ACHN (cell line): ENCODE results near the gene UBE2E3.
"Not testable (repeated sequence)": the region's sequence is repeated elsewhere in the genome, so short reads cannot be mapped to it uniquely, and the experiment has no call there.

Experiments used
- DNase-seq: peaks from one replicate; pipeline ENCODE4 v3.0.0-alpha.2; 2015
- in situ Hi-C: cut with HindIII; loops from 2 replicates; pipeline ENCODE4 v1.10.0; 2017; ENCODE audit warnings: low sequenced_read_pairs, low pct_ligation_motif_present, low pct_unique_long_range_greater_than_20kb

Gene UBE2E3

GRCh38 chr2:180980106-180980942 is at the start of gene UBE2E3:
Gene UBE2E3, plus strand, starts transcription at chr2:180980605. Its CDS starts 1,438 bp downstream, at chr2:180982043.
- in situ Hi-C loops, result no loop called here

GRCh38 chr2:180931841-180932240 is 48.6 kb upstream of the UBE2E3 start:
- in situ Hi-C loops, result no loop called here
- no peak for DNase-seq

More at GRCh38 chr2:180980106-180980942, at the start of gene UBE2E3:
- DNase-seq, result peak; percentile 86

GRCh38 chr2:180933332-180933731 is 47.1 kb upstream of the UBE2E3 start:
- no peak for DNase-seq
- in situ Hi-C loops, result no loop called here

DNA sequence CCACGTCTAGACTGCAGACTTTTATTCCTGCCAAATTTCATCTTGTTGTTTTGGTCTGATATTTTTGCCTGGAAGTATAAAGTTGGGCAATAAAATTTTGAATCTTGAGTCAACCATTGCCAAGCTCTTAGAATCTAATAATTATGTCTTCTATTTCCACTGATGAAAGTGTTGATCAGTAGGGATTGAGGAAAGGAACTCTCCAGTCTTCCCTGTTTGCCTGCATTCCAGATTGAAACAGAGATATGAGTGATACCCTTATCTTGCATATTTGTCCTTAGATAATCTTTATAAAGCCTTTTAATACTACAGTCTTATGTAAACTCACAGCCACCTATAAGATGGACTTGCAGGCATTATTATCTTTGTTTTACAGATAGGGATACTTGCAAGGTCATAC is 45.5 kb upstream of the UBE2E3 start:
- in situ Hi-C loops, result no loop called here
- no peak for DNase-seq

- in situ Hi-C loops, result not testable (repeated sequence)
Observed at GRCh38 chr2:180937480-180937879, 42.9 kb upstream of the UBE2E3 start.

GRCh38 chr2:180938451-180938850 is 42.0 kb upstream of the UBE2E3 start:
- DNase-seq, result no peak
- in situ Hi-C loops, result no loop called here

More at GRCh38 chr2:180937480-180937879, 42.9 kb upstream of the UBE2E3 start:
- DNase-seq, result not testable (repeated sequence)

DNA sequence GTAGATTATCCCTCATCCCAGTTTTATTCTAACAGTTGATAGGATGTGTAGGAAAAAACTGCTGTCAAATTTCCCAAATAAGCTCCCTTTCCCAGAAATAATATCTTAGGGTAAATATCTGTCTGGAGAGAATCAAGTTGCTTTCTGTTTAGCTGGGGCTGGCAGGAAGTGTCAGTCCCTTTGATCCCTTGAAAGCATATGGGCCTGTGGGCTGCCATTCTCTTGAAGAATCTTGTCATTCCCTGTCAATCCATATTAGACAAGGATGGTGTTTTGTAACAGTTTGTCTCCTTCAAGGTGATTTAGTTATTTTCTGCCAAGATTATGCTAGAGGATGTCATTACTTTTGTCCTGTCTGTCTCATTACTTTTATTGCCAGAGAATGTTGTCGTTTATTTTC is 37.1 kb upstream of the UBE2E3 start:
- in situ Hi-C loops, result no loop called here

GRCh38 chr2:180944372-180944771 is 36.0 kb upstream of the UBE2E3 start:
- in situ Hi-C loops, result no loop called here
- no peak for DNase-seq

More for the DNA sequence above, 37.1 kb upstream of the UBE2E3 start:
- DNase-seq, result no peak

- DNase-seq, result no peak
- in situ Hi-C loops, result no loop called here
Observed at GRCh38 chr2:180947208-180947689, 33.2 kb upstream of the UBE2E3 start.

DNA sequence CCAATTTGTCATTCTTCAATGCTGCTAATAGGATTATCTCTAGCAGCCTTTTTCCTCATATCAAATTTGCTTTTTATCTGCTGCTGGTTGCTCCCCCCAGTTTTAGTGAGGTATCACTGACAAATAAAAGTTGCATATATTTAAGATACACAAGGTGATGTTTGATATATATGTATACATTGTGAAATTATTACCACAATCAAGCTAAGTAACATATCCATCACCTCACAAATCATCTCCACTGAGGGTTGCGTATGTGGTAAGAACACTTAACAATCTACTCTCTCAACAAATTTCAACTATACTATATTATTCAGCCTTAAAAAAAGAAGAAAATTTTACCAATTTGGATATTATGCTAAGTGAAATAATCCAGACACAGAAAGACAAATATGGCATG is 30.5 kb upstream of the UBE2E3 start:
- DNase-seq, result no peak
- in situ Hi-C loops, result no loop called here

DNA sequence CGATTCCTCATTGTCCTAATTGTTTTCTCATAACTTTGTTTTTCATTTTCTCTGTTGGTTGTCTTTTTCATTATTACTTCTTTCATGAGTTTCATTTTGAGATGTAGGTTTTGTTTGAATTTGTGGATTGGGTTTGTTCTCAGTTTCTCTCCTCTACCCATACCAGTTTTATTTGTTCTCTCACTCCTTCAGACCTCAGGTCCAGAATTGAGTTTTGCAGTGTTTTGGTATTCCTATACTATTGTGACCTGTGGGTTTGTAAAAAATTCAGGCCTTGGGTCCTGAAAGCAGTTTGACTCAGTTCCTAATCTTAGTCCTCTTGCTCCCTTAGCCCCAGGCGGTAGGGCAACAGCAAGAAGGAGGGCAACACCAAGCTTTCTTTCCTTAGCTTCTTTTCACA is 28.3 kb upstream of the UBE2E3 start:
- in situ Hi-C loops, result no loop called here
- DNase-seq, result no peak

- in situ Hi-C loops, result no loop called here
- DNase-seq, result no peak
Observed at GRCh38 chr2:180952731-180953336, 27.6 kb upstream of the UBE2E3 start.

GRCh38 chr2:180953550-180953949 is 26.9 kb upstream of the UBE2E3 start:
- no peak for DNase-seq
- in situ Hi-C loops, result no loop called here

DNA sequence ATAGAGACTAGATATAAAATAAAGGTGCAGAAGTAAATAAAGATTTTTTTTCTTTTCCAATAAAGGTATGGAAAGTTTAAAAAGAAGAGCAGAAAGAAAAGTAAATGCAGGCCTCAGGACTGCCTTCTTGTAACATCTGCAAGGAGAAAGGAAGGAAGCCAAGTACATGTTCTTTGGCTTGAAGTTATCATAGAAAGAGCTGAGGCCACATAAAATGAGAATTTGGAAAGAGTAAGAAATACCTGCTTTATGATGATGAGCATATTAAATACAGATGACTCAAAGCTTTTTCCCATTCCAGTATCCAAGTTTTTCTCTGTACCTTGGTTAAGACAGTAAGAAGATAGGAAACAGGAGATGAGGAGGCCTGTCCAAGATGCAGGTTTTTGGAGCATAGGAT is 25.3 kb upstream of the UBE2E3 start:
- no peak for DNase-seq
- in situ Hi-C loops, result no loop called here

DNA sequence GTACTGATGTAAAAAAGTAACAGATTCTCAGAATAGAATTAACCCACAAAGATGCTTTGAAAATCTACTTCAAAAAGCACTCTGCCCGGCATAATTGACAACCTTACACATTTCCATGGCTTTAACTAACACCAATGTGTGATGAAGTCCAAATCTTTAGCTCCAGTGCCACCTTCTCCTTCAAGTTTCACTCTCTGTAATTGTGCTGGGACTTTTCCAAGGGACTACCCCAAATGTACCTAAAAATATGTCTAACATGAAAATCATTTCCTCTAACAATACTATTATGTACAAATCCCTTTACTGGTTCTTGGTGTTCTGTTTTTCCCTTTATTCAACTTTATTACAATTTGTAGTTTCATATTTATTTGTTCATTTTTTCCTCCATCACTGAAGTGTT is 20.6 kb upstream of the UBE2E3 start:
- in situ Hi-C loops, result no loop called here
- no peak for DNase-seq

DNA sequence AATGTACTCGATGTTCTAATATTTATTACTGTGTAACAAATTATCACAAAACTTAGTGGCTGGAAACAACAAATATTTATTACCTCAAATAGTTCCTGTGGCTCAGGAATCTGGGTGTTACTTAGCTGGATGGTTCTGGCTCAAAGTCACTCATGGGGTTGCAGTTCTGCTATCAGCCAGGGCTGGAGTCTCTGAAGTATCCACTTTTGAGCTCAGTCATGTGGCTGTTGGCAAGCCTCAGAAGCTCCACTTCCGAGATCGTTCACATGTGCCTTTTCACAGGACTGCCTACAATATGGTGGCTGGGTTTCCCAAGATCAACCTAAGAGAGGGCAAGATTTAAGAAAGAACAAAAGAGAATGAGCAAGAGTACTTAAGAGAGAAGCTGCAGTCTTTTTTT is 19.4 kb upstream of the UBE2E3 start:
- in situ Hi-C loops, result no loop called here

GRCh38 chr2:180962727-180963314 is 17.6 kb upstream of the UBE2E3 start:
- in situ Hi-C loops, result no loop called here

More for the DNA sequence above, 19.4 kb upstream of the UBE2E3 start:
- no peak for DNase-seq

GRCh38 chr2:180966378-180966777 is 14.0 kb upstream of the UBE2E3 start:
- in situ Hi-C loops, result no loop called here
- no peak for DNase-seq

More at GRCh38 chr2:180962727-180963314, 17.6 kb upstream of the UBE2E3 start:
- no peak for DNase-seq

GRCh38 chr2:180969124-180969523 is 11.3 kb upstream of the UBE2E3 start:
- DNase-seq, result no peak
- in situ Hi-C loops, result no loop called here
